Endothelial cell (in vitro differentiated cells): Measurements from ENCODE around the gene DDIT4. TPM values are rescaled to one million over a fixed set of nuclear protein-coding genes. Genes with fewer than 3 reads are reported as not detected.

Experiments
- DNase-seq: peaks from one replicate; pipeline ENCODE4 v3.0.0; 2021; ENCODE audit warnings: low spot score
- H3K27ac Mint-ChIP-seq: one replicate; pipeline ENCODE4 v1.8.0; 2021; ENCODE audit warnings: mixed read lengths, inconsistent platforms; ENCODE audit not compliant: unreplicated experiment
- H3K27me3 Mint-ChIP-seq: one replicate; pipeline ENCODE4 v1.8.0; 2021; ENCODE audit warnings: mild to moderate bottlenecking, moderate library complexity, mixed read lengths, inconsistent platforms; ENCODE audit not compliant: unreplicated experiment
- H3K36me3 Mint-ChIP-seq: one replicate; pipeline ENCODE4 v1.8.0; 2021; ENCODE audit warnings: mild to moderate bottlenecking, low read depth, mixed read lengths, inconsistent platforms; ENCODE audit not compliant: unreplicated experiment
- H3K4me1 Mint-ChIP-seq: one replicate; pipeline ENCODE4 v1.8.0; 2021; ENCODE audit warnings: mild to moderate bottlenecking, mixed read lengths, inconsistent platforms; ENCODE audit not compliant: unreplicated experiment
- H3K4me3 Mint-ChIP-seq: one replicate; pipeline ENCODE4 v1.8.0; 2021; ENCODE audit warnings: mild to moderate bottlenecking, mixed read lengths, inconsistent platforms; ENCODE audit not compliant: unreplicated experiment
- H3K9me3 Mint-ChIP-seq: one replicate; pipeline ENCODE4 v1.8.0; 2021; ENCODE audit warnings: mixed read lengths, inconsistent platforms; ENCODE audit not compliant: unreplicated experiment
- total RNA-seq: library from RNA; stranded (reverse); fragmentation: NEBNext Ultra II Directional; extraction: Animal tissue kit (Norgen Biotek cat#: 25700); gene quantifications from one replicate; pipeline ENCODE4 v1.2.1, GENCODE V29; 2021; ENCODE audit not compliant: unreplicated experiment
- TF ChIP-seq, protein P1 (sequence below): fragments of 200-600 bp; sonication (generic); IDR thresholded peaks from one replicate; pipeline ENCODE4 v1.5.0; 2021; ENCODE audit warnings: antibody characterized with exemption; ENCODE audit not compliant: unreplicated experiment

Gene DDIT4
- total RNA-seq, 1 donor from 2014 or later: 32.4 TPM

DNA sequence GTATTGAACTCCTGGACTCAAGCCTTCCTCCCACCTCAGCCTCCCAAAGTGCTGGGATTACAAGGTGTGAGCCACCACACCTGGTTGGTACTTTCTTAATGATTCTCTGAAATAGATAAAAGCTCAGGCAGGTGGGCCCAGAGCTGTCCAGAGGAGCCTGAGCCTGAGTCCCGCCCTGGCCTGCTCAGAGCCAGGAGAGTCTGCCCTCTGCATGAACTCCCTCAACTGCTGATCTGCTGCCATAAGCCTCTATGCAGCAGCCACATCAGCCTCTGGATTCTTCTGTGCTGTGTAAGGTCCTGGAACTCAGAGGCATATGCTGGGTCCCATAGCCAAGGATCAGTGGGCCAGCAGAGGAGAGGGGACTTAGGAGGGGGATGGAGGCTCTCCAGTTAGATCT, 23.1 kb upstream of the DDIT4 start:
- no peaks in the 10 kb centered on the region for H3K27me3 Mint-ChIP-seq
- TF ChIP-seq, protein P1, sequence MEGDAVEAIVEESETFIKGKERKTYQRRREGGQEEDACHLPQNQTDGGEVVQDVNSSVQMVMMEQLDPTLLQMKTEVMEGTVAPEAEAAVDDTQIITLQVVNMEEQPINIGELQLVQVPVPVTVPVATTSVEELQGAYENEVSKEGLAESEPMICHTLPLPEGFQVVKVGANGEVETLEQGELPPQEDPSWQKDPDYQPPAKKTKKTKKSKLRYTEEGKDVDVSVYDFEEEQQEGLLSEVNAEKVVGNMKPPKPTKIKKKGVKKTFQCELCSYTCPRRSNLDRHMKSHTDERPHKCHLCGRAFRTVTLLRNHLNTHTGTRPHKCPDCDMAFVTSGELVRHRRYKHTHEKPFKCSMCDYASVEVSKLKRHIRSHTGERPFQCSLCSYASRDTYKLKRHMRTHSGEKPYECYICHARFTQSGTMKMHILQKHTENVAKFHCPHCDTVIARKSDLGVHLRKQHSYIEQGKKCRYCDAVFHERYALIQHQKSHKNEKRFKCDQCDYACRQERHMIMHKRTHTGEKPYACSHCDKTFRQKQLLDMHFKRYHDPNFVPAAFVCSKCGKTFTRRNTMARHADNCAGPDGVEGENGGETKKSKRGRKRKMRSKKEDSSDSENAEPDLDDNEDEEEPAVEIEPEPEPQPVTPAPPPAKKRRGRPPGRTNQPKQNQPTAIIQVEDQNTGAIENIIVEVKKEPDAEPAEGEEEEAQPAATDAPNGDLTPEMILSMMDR: no peak
- no peak overlapping the region for H3K4me3 Mint-ChIP-seq
- H3K36me3 Mint-ChIP-seq: no peaks in the 10 kb centered on the region
- H3K4me1 Mint-ChIP-seq: peaks cover 27% of the 10 kb centered on the region
- no peak overlapping the region for H3K27ac Mint-ChIP-seq
- no peaks in the 10 kb centered on the region for H3K9me3 Mint-ChIP-seq
- no peak for DNase-seq

DNA sequence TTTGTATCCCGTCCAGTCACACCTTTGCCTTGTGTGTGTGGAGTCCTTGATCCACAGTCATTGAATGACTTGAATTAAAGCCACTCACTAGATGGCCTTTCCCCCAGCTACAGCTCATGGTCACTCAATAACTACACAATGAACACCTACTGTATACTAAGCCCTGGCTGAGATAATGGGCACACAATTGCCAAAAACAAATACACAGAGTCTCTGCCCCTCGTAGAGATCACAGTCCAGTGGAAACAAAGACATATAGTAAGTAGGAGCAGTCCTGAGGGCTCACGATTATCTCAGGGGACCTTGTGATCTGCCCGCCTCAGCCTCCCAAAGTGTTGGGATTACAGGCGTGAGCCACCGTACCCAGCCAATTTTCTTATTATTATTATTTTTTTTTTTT, 22.1 kb upstream of the DDIT4 start:
- TF ChIP-seq, protein P1: no peak
- no peak for DNase-seq
- Mint-ChIP-seq H3K27me3 (peaks cover 4% of the 10 kb centered on the region), H3K36me3 (no peaks in the 10 kb centered on the region), H3K27ac (peak overlapping the region; percentile 48), H3K4me1 (peaks cover 27% of the 10 kb centered on the region), H3K4me3 (no peak overlapping the region), H3K9me3 (no peaks in the 10 kb centered on the region)

DNA sequence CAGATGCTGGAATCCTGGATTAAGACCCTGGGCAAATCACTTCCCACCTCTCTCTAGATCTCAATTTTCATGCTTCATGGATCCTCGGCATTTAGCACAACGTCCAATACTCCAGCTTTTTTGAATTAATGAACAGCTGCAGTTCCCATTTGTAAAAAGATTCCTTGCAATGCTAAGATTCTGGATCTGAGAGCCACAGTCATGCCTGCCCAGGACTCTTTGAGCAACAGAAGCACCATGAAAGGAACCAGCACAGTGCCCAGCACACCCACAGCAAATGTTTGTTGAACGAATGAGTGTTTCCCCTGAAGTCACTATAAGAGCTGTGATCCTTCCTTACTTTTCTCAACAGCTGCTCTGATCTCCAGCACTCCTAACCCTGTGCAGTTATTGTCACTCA, 20.8 kb upstream of the DDIT4 start:
- no peaks in the 10 kb centered on the region for H3K9me3 Mint-ChIP-seq
- H3K4me1 Mint-ChIP-seq: peaks cover 26% of the 10 kb centered on the region
- H3K27ac Mint-ChIP-seq: no peak overlapping the region
- no peak overlapping the region for H3K4me3 Mint-ChIP-seq
- TF ChIP-seq, protein P1: no peak
- DNase-seq: no peak
- H3K36me3 Mint-ChIP-seq: no peaks in the 10 kb centered on the region
- H3K27me3 Mint-ChIP-seq: peaks cover 4% of the 10 kb centered on the region

DNA sequence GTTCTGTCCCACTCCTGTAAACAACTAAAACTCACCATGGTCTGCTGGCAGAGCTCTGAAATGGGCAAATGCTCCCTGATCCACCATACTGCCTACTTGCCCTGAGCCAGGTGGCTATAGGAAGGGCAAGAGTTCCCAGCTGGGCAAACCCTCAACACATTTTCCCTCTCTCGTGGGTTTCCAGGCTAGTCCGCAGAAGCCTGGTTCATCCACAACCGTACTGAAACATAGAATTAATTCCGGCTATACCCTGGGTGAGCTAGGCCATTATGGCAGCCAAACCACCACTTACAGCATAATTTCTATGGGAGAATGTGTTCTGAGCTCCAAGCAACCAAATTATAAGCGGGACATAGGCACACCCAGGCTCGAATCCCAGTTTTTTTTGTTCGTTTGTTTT, 20.1 kb upstream of the DDIT4 start:
- Mint-ChIP-seq H3K27ac (no peak overlapping the region), H3K36me3 (no peaks in the 10 kb centered on the region), H3K4me1 (peaks cover 20% of the 10 kb centered on the region), H3K4me3 (no peak overlapping the region), H3K27me3 (peaks cover 4% of the 10 kb centered on the region), H3K9me3 (no peaks in the 10 kb centered on the region)
- TF ChIP-seq, protein P1: no peak
- no peak for DNase-seq

DNA sequence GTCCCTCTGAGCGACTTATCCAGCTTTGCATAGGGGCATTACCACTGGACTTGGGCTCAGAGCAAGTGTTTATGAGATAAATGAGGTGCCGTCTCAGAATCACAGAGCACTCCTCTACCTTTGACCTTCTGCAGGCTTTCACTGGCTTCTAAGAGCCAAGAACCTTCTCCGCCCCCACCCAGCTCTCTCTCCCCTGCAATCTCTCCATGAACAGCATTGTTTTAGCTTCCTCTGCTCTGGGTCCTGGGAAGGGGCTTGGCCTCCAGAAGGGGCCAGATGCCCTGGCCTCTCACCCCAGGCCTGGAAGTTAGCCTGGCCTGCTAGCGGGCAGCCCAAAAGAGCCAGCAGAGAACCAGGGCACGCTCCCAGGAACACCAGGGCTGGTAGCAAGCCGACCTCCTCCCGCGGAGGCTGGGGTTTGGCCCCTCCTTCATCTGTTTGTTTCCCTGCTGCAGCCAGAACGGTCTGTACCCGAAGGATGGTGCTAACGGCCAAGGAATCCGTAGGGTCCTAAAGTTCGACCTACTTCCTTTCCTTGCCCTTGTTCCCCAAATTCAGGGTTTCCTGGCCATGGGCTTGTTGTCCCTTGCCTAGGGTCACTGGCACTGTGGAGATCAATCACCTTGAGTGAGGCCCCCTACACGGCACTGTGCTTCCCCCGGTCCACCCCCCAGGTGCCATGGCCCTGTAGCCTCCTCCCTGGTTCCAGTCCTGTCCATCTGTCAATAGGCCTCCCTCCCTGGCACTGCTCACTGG, 18.7 kb upstream of the DDIT4 start:
- Mint-ChIP-seq H3K4me1 (peaks cover 20% of the 10 kb centered on the region), H3K27me3 (peaks cover 6% of the 10 kb centered on the region)

More for the DNA sequence above, 18.7 kb upstream of the DDIT4 start:
- no peaks in the 10 kb centered on the region for H3K9me3 Mint-ChIP-seq
- H3K36me3 Mint-ChIP-seq: no peaks in the 10 kb centered on the region
- TF ChIP-seq, protein P1: no peak
- no peak overlapping the region for H3K4me3 Mint-ChIP-seq
- DNase-seq: peak; percentile 47
- no peak overlapping the region for H3K27ac Mint-ChIP-seq
